Activated CD4-positive, alpha-beta T cell treated with anti-CD3 and anti-CD28 coated beads for 1 hour (primary cell): ENCODE data around the gene PGM5.
"Not testable (repeated sequence)": the region's sequence is repeated elsewhere in the genome, so short reads cannot be mapped to it uniquely, and the experiment has no call there.

Experiments
- DNase-seq: peaks from one replicate; pipeline ENCODE4 v3.0.0-alpha.2; 2020

Gene PGM5

GRCh38 chr9:68356380-68357118, at the start of gene PGM5:
Gene PGM5 (plus strand): TSS chr9:68356611. CDS start chr9:68357128, 517 bp downstream.
- not testable (repeated sequence) for DNase-seq

DNA sequence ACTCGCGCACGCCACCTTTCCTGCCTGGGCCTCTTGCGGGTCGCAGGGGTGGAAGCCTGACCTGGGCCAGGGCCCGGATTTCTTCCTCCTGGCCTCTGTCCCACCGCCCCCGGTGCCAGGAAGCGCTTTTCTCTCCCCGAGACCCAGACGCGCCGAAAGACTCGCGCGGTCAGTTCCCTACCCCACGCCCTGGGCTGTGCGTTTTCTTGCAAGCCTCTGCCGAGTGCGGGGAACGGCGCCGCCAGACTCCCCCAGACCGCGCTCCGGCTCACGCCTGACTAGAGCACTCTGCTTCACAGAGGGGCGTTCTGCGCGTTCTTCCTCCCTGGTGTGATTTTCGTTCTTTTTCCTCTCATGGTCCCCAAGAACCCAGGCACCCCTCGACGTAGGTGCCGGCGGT, 49.3 kb upstream of the PGM5 start:
- DNase-seq: not testable (repeated sequence)

DNA sequence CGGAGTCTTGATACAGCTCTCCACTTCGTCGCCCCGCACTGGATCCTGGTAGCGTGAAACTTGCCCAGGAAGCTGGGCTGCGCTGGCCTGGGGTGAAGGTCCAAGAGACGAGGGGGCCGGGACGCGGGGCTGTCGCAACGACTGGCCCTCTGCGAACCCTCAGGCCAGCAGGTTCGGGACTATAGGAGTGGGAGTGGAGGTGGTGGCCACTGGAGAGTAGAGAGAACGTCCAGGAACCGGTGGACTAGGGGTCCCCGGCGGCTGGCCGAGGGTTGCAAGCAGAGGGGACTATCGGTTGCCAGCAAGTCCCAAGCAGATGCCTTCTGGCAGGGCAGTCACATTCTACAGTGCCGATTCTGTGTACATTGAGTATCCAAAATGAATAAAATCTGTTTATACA, 48.8 kb upstream of the PGM5 start:
- not testable (repeated sequence) for DNase-seq

DNA sequence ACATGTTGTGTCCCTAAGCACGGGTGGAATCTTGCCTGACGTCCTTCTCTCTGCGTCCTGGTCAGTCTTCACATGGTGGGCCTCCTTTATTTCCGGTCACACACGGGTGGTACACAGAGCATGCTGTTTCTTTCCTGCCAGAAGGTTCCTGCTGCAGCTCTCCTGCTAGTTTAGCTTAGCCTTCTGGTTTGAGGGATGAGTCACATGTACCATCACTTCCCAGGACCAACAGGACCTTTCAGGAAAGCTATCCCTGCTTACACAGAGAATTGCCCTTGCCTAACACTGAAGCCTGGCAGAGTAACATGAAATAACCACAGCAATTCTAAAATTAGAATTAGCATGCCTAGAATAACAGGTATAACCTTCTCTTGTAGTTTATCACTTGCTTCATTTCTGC, 45.2 kb upstream of the PGM5 start:
- DNase-seq: not testable (repeated sequence)

DNA sequence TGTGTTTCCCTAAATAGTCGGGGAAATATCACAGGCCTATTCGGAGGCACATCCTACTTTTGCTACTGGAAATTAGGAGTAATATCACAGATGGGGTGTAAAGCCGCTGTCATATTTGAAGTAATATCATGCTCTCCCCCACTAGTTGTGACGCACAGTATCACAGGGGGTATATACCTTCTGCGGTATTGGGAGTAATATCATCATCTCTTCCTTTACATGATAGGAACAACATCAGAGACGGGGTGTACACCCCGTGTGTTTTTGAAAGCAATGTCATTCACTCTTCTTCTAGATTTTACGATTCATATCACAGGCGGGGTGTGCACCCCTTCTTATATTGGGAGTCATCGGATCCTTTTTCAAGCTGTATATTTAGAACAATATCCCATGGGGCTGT, 38.2 kb upstream of the PGM5 start:
- not testable (repeated sequence) for DNase-seq

DNA sequence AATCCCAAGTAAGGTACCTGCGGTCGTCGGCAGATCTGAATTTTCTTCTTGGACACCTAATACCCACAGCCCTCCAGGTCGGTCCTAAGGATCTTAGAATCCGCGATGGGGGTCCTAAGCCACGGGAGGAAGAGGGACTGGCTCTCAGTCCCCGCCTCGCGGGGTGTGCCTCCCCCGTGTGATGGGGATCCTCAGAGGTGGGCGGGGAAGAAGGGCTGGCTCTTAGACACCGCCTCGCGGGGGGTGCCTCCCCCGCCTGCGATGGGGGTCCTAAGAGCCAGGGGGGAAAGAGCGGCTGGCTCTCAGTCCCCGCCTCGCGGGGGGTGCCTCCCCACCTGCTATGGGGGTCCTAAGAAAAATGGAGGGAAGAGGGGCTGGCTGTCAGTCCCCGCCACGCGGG, 32.7 kb upstream of the PGM5 start:
- not testable (repeated sequence) for DNase-seq

DNA sequence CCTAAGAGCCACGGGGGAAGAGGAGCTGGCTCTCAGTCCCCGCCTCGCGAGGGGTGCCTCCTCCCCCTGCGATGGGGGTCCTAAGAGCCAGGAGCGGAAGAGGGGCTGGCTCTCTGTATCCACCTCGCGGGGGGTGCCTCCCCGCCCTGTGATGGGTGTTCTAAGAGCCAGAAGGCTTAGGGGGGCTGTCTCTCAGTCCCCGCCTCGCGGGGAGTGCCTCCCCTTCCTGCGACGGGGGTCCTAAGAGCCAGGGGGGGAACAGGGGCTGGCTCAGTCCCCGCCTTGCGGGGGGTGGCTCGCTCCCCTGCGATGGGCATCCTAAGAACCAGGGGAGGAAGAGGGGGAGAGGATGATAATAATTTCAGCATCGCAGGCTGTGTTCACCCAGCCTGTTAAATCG, 31.9 kb upstream of the PGM5 start:
- not testable (repeated sequence) for DNase-seq

GRCh38 chr9:68329106-68329505, 27.3 kb upstream of the PGM5 start:
- DNase-seq: not testable (repeated sequence)

- not testable (repeated sequence) for DNase-seq
These were observed 25.8 kb upstream of the PGM5 start for GRCh38 chr9:68330531-68331173.

GRCh38 chr9:68332122-68332521, 24.3 kb upstream of the PGM5 start:
- not testable (repeated sequence) for DNase-seq

- not testable (repeated sequence) for DNase-seq
These were observed 20.5 kb upstream of the PGM5 start for GRCh38 chr9:68335935-68336334.

DNA sequence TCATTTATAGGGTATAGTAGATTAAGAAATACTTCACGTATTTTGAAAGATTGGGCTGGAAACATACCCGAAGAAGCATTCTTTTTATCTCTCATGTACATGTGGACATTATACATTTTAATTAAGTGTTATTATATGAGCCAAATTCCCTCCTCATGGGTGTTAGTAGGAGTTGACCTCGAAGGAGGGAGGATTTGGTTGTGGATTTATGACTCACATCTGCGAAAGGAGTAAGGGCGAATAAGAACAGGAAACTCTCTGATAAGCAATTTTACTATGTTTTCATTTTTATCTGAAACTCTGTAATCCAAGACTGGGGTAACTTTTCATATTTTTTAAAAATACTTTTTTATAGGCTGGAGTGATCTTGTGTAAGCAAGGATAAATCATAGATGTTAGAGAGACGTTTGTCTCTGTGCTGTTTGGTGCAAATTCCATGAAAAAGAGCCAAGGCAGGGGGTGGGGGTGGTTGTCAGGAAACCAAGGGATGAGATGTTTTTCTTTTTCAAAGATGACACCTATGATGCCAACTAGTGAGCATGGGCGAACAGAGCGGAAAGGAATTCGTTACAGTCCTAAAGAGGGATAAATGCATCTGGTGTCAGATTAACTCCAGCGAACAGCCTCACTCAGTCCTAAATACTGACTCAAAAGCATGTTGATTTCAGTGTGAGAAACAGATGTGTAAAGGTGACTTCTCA, 19.6 kb upstream of the PGM5 start:
- not testable (repeated sequence) for DNase-seq

GRCh38 chr9:68338000-68338399, 18.4 kb upstream of the PGM5 start:
- not testable (repeated sequence) for DNase-seq

GRCh38 chr9:68342265-68343025, 14.0 kb upstream of the PGM5 start:
- not testable (repeated sequence) for DNase-seq

DNA sequence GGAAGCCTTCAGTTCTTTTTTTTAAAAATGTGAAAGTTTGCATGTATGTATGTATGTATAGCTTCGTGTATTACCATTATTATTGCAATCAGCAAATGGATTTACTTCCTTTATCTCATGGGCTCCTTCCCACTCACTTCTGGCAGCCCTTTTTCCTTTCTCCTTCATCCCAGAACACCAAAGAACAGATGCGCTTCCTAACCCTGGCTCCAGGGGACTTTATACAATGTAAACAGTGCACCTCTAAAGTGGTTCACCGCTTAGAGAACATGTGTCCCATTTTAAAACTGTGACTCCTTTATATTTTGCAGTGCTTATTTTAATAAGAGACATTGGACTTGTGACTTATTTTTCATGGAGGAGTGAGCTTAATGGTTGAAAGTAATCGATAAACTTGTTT, 13.2 kb upstream of the PGM5 start:
- DNase-seq: not testable (repeated sequence)

DNA sequence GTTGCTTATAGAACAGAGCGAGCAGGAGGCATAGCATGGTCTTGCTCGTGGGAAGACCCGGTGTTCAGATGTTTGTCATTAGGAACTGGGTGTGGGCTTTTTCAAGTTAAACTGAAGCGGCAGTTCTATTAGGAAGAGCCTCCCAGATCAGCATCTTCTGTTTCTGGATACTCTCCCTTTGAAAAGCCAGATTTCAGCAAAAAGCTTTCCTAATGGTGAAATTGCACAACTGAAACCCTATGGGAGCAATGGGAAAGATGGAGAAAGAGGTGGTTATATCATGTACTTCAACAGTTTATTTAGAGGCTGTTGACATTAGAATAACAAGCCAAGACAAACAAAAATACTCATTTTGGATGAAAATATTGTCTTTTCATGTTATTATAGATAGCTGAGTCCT, 12.4 kb upstream of the PGM5 start:
- not testable (repeated sequence) for DNase-seq

DNA sequence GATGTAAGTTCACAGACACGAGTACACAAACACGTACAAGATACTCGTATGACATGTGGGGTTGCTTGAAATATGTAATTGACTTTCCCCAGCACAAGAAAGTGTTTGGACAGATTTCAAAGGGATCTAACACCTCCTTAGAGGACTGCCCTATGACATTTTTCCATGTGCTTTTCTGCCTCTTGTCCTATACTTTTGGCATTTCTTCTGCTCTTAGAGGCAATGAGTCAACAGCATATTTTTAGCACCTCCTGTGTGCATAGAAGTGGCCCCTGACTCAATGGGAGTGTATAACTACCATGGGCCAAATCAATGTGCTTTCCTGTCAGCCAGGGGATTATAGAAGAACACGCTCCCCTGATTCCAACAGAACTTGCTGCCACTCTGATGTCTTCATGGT, 4.7 kb upstream of the PGM5 start:
- DNase-seq: not testable (repeated sequence)

GRCh38 chr9:68355993-68356379, 425 bp upstream of the PGM5 start:
- not testable (repeated sequence) for DNase-seq

DNA sequence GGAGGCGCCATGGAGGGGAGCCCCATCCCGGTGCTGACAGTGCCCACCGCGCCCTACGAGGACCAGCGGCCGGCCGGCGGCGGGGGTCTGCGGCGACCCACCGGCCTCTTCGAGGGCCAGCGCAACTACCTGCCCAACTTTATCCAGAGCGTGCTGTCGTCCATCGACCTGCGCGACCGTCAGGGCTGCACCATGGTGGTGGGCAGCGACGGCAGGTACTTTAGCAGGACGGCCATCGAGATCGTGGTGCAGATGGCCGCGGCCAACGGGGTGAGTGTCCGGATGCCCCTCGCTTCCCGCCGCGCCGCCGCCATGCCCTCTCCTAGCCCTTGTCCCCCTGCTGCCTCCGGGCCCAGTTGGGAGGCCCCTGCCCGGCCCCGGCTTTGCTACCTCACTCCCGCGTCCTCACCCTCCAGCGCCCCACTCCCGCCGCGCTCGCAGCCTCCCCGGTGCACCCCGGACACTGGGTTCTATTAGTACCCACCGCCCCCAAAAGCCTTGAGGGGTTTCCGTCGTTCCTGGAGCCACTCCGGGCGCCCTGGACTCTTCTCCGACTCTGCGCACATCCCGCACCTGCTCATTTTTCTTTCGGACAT, 806 bp downstream of the PGM5 start:
- not testable (repeated sequence) for DNase-seq

GRCh38 chr9:68366933-68367547, 10.6 kb downstream of the PGM5 start:
- DNase-seq: not testable (repeated sequence)

- not testable (repeated sequence) for DNase-seq
These were observed 19.4 kb downstream of the PGM5 start for GRCh38 chr9:68375789-68376188.

GRCh38 chr9:68377723-68378122, 21.3 kb downstream of the PGM5 start:
- DNase-seq: not testable (repeated sequence)
